ENCODE data around the gene PARP15. TPM values are rescaled to one million over a fixed set of nuclear protein-coding genes. Genes with fewer than 3 reads are reported as not detected.

The PARP15 gene
- total RNA-seq, 1 donor from 2014 or later, result 12.1 TPM

Other genes starting within 250 kb of the PARP15 start
- gene MIX23, start 194.4 kb upstream of the PARP15 start, total RNA-seq, result 119 and 126 TPM in 2 replicates
- 77.8 and 84.9 TPM in 2 replicates for gene FAM162A, start 193.5 kb upstream of the PARP15 start, total RNA-seq
- 4.8 and 4.9 TPM in 2 replicates for gene WDR5B, start 161.6 kb upstream of the PARP15 start, total RNA-seq
- gene KPNA1, start 62.7 kb upstream of the PARP15 start, total RNA-seq, result 78.4 and 79.4 TPM in 2 replicates
- 45.7 and 47.9 TPM in 2 replicates for gene PARP9, start 13.3 kb upstream of the PARP15 start, total RNA-seq
- gene DTX3L, start 13.3 kb upstream of the PARP15 start, total RNA-seq, result 39.8 and 43.7 TPM in 2 replicates
- gene PARP14, start 103.2 kb downstream of the PARP15 start, total RNA-seq, result 64.6 and 65.6 TPM in 2 replicates
- gene HSPBAP1, start 216.2 kb downstream of the PARP15 start, total RNA-seq, result 7.5 and 8.7 TPM in 2 replicates
- 1.4 and 1.5 TPM in 2 replicates for gene SLC49A4, start 217.4 kb downstream of the PARP15 start, total RNA-seq

Data from activated CD4-positive, alpha-beta T cell treated with anti-CD3 and anti-CD28 coated beads, Interleukin-2, amount 10 ng/mL, durations not matched to agents 24 days and 14 days (primary cell).